CD4-positive, alpha-beta T cell treated with Interleukin-15 for 4 hours (primary cell): ENCODE results near the gene DNAJC12.
"Not testable (repeated sequence)": the region's sequence is repeated elsewhere in the genome, so short reads cannot be mapped to it uniquely, and the experiment has no call there.

ENCODE experiments used
- DNase-seq: peaks from one replicate; pipeline ENCODE4 v3.0.0-alpha.2; 2020; ENCODE audit warnings: low spot score

DNAJC12 gene

GRCh38 chr10:67763499-67764011, 74.4 kb downstream of the DNAJC12 start:
- peak; percentile 78 for DNase-seq

GRCh38 chr10:67762567-67762966, 75.4 kb downstream of the DNAJC12 start:
- not testable (repeated sequence) for DNase-seq

GRCh38 chr10:67760272-67760671, 77.7 kb downstream of the DNAJC12 start:
- DNase-seq, result no peak
